Keratinocyte (primary cell): ENCODE data around the gene RYR2. TPM values are rescaled to one million over a fixed set of nuclear protein-coding genes. Genes with fewer than 3 reads are reported as not detected.

Experiments
- DNase-seq: peaks from one replicate; pipeline ENCODE4 v3.0.0-alpha.2; 2011; ENCODE audit warnings: low read depth, missing footprints, low spot score
- FAIRE-seq: peaks from 2 replicates; lab custom pipeline; 2011; peaks lifted over from hg19 to GRCh38; lab: Jason Lieb, UNC
- H2AFZ ChIP-seq: 2 replicates; pipeline ENCODE4 v1.6.0; 2012; ENCODE audit warnings: low read length, control low read depth, inconsistent platforms; ENCODE audit not compliant: control insufficient read depth
- H3K27ac ChIP-seq: 2 replicates; pipeline ENCODE4 v1.5.1; 2011; ENCODE audit warnings: low read length; ENCODE audit not compliant: control insufficient read depth, insufficient read depth
- H3K27me3 ChIP-seq: 3 replicates; pipeline ENCODE4 v1.6.0; 2011; ENCODE audit warnings: low read length; ENCODE audit not compliant: control insufficient read depth, insufficient read depth; ENCODE audit errors: extremely low read depth
- H3K36me3 ChIP-seq, 2 experiments: 2 replicates in 1 of 2; 3 replicates in 1 of 2; pipeline ENCODE4 v1.5.1; 2011; ENCODE audit warnings: low read length in 2 of 2, mild to moderate bottlenecking in 1 of 2; ENCODE audit not compliant: control insufficient read depth in 2 of 2, insufficient read depth in 2 of 2; ENCODE audit errors: extremely low read depth in 1 of 2
- H3K4me1 ChIP-seq: 3 replicates; pipeline ENCODE4 v1.5.1; 2011; ENCODE audit warnings: low read length; ENCODE audit not compliant: control insufficient read depth, insufficient read depth; ENCODE audit errors: extremely low read depth
- H3K4me2 ChIP-seq: 3 replicates; pipeline ENCODE4 v1.6.0; 2011; ENCODE audit warnings: low read depth, low read length; ENCODE audit not compliant: control insufficient read depth, insufficient read depth; ENCODE audit errors: extremely low read depth
- H3K4me3 ChIP-seq, 3 experiments: fragments of 200-600 bp in 1 of 3; sonication (generic) in 1 of 3; 2 replicates in 2 of 3; 3 replicates in 1 of 3; pipeline ENCODE4 v1.5.1; 2011 to 2016; ENCODE audit warnings: low read length in 3 of 3, mild to moderate bottlenecking in 3 of 3, control low read depth in 2 of 3, inconsistent platforms in 1 of 3, low read depth in 1 of 3, mixed read lengths in 1 of 3, mixed run types in 1 of 3, moderate library complexity in 1 of 3; ENCODE audit not compliant: control insufficient read depth in 2 of 3, insufficient read depth in 2 of 3; ENCODE audit errors: extremely low read depth in 1 of 3
- H3K79me2 ChIP-seq: 2 replicates; pipeline ENCODE4 v1.6.0; 2012; ENCODE audit warnings: low read length; ENCODE audit not compliant: control insufficient read depth, insufficient read depth
- H3K9ac ChIP-seq: 3 replicates; pipeline ENCODE4 v1.6.0; 2011; ENCODE audit warnings: low read length; ENCODE audit not compliant: control insufficient read depth, insufficient read depth; ENCODE audit errors: extremely low read depth
- H3K9me1 ChIP-seq: 3 replicates; pipeline ENCODE4 v1.6.0; 2011; ENCODE audit warnings: low read length; ENCODE audit not compliant: control insufficient read depth, insufficient read depth; ENCODE audit errors: extremely low read depth
- H3K9me3 ChIP-seq: 2 replicates; pipeline ENCODE4 v1.5.1; 2012; ENCODE audit warnings: low read depth, low read length; ENCODE audit not compliant: control insufficient read depth
- H4K20me1 ChIP-seq: 3 replicates; pipeline ENCODE4 v1.6.0; 2011; ENCODE audit warnings: low read length; ENCODE audit not compliant: control insufficient read depth, insufficient read depth; ENCODE audit errors: extremely low read depth
- CTCF ChIP-seq, 3 experiments: IDR thresholded peaks in 1 of 3; conservative IDR thresholded peaks in 1 of 3; optimal IDR thresholded peaks in 1 of 3; 2 replicates in 2 of 3; 3 replicates in 1 of 3; pipeline versions ENCODE3 to v1.5.1; 2011; ENCODE audit warnings: low read length in 3 of 3, mild to moderate bottlenecking in 3 of 3, moderate library complexity in 2 of 3, control low read depth in 1 of 3, inconsistent platforms in 1 of 3; ENCODE audit not compliant: insufficient read depth in 2 of 3; ENCODE audit errors: extremely low read depth in 1 of 3
- EZH2 ChIP-seq: IDR thresholded peaks from one replicate; pipeline ENCODE4 v1.6.1; 2012; ENCODE audit warnings: inconsistent platforms, mild to moderate bottlenecking, low read length, moderate library complexity
- dilution Hi-C: fragments of 300-500 bp; cut with MboI; formaldehyde crosslinking; loops from one replicate; pipeline ENCODE4 v1.7.0; 2020; ENCODE audit warnings: low sequenced_read_pairs; ENCODE audit not compliant: extremely low pct_ligation_motif_present
- polyA plus RNA-seq, 5 experiments: library from polyadenylated mRNA; depleted of rRNA in 3 of 5; stranded (reverse) in 3 of 5; stranded (forward) in 1 of 5; unstranded in 1 of 5; fragments of >200 nt; gene quantifications; 1 replicate in 1 of 5; 2 replicates in 3 of 5; 3 replicates in 1 of 5; pipeline versions ENCODE4 v1.2.1 to v1.2.3, GENCODE V29; 2011 to 2012; ENCODE audit warnings: missing spikeins in 2 of 5, low read depth in 1 of 5, low replicate concordance in 1 of 5

RYR2 gene
- polyA plus RNA-seq, 1 donor (not counting 4 experiments of a cell fraction or from before 2014, with no cell fraction given) = 0.05 TPM

DNA sequence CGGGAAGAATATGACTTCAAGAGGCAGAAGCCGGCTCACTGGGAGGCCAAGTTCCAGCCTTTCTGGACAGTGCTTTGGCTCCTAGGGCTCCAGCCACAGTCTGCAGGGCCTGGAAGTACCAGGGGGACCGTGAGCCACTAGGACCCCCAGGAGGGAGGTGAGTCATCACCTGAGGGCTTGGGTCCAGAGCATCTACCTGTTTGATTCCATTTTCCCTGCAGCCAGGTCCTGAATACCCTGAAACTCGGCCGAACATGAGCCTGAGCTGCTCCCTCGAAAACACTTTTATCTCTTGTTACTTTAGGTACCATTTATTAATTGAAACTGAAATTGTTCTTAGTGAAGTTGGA is 164.1 kb downstream of the RYR2 start:
- Histone ChIP-seq H3K27me3 (no peaks in the 10 kb centered on the region), H3K4me2 (no peak overlapping the region), H2AFZ (no peak overlapping the region), H3K27ac (no peak overlapping the region), H3K4me1 (no peaks in the 10 kb centered on the region), H3K36me3 (no peaks in the 10 kb centered on the region), H3K9ac (no peak overlapping the region), H3K9me1 (no peaks in the 10 kb centered on the region), H3K9me3 (peaks cover 3% of the 10 kb centered on the region), H3K4me3 (no peak overlapping the region), H3K79me2 (no peaks in the 10 kb centered on the region), H4K20me1 (no peaks in the 10 kb centered on the region)
- TF ChIP-seq EZH2 (no peak), CTCF (optimal IDR thresholded peaks at IDR 0.05 in 1 of 3, IDR thresholded peaks at IDR 0.05 in 1 of 3, conservative IDR thresholded peaks at IDR 0.05 in 1 of 3; ENCODE audit: extremely low read depth in 1 of 3, insufficient read depth in 2 of 3, low read length in 3 of 3) (no peak)
- no peak for DNase-seq
- no peak for FAIRE-seq
- dilution Hi-C loops = no loop called here

- H3K9me1 ChIP-seq = no peaks in the 10 kb centered on the region
Observed at GRCh38 chr1:237211031-237211430, 169.0 kb downstream of the RYR2 start.

More at GRCh38 chr1:237211031-237211430, 169.0 kb downstream of the RYR2 start:
- Histone ChIP-seq H3K4me3 (no peak overlapping the region), H3K36me3 (no peaks in the 10 kb centered on the region), H4K20me1 (no peaks in the 10 kb centered on the region), H3K4me1 (no peaks in the 10 kb centered on the region), H3K79me2 (no peaks in the 10 kb centered on the region), H3K27ac (no peak overlapping the region), H3K9ac (no peak overlapping the region), H3K4me2 (no peak overlapping the region), H3K27me3 (no peaks in the 10 kb centered on the region), H2AFZ (no peak overlapping the region), H3K9me3 (no peaks in the 10 kb centered on the region)
- dilution Hi-C loops = no loop called here
- no peak for FAIRE-seq
- TF ChIP-seq EZH2 = no peak
- no peak for TF ChIP-seq CTCF (optimal IDR thresholded peaks at IDR 0.05 in 1 of 3, IDR thresholded peaks at IDR 0.05 in 1 of 3, conservative IDR thresholded peaks at IDR 0.05 in 1 of 3; ENCODE audit: extremely low read depth in 1 of 3, insufficient read depth in 2 of 3, low read length in 3 of 3)
- no peak for DNase-seq
